NT2/D1 (cell line): ENCODE data around the gene EBF4.

Experiments
- SUZ12 ChIP-seq: IDR thresholded peaks from 2 replicates; pipeline ENCODE4 v1.6.1; 2011; ENCODE audit not compliant: insufficient read length, insufficient read depth; ENCODE audit errors: extremely low read depth
- YY1 ChIP-seq: IDR thresholded peaks from 2 replicates; pipeline ENCODE4 v1.6.1; 2011; ENCODE audit not compliant: insufficient read length, insufficient read depth
- ZNF274 ChIP-seq: IDR thresholded peaks from 2 replicates; pipeline ENCODE4 v1.6.1; 2011; ENCODE audit warnings: mild to moderate bottlenecking, low read depth, low read length

- TF ChIP-seq ZNF274 (no peak), SUZ12 (no peak), YY1 (no peak)
Measured at GRCh38 chr20:2748551-2749342, 56.2 kb downstream of the EBF4 start.
